ENCODE measurements around the gene DUSP9.

- TF ChIP-seq CTCF (conservative IDR thresholded peaks at IDR 0.05; ENCODE audit: low read depth, low read length) (no peak), EZH2 (IDR thresholded peaks at IDR 0.05; ENCODE audit: low read length, unreplicated experiment) (no peak), EZH2phosphoT487 (IDR thresholded peaks at IDR 0.05; ENCODE audit: borderline replicate concordance, low read length) (no peak)
These were observed 41.5 kb downstream of the DUSP9 start for GRCh38 chrX:153688506-153688905.
